Renal cortex interstitium (tissue), 11 donors: Measurements from ENCODE around the gene CGB5. TPM values are rescaled to one million over a fixed set of nuclear protein-coding genes. Genes with fewer than 3 reads are reported as not detected.
"Not testable (repeated sequence)": the region's sequence is repeated elsewhere in the genome, so short reads cannot be mapped to it uniquely, and the experiment has no call there.

Experiments used
- DNase-seq, 11 donors: peaks; one replicate each; pipeline ENCODE4 v3.0.0-alpha.2; 2013; ENCODE audit warnings: low read depth in 9 of 11, low spot score in 4 of 11; ENCODE audit errors: extremely low read depth in 1 of 11
- polyA plus RNA-seq, 3 donors: library from polyadenylated mRNA; unstranded; fragments of 120-200 nt; gene quantifications; one replicate each; pipeline ENCODE4 v1.2.1, GENCODE V29; 2013; ENCODE audit not compliant: insufficient read length in 3 of 3

The CGB5 gene
- polyA plus RNA-seq, 3 donors: 0.34 TPM; not detected in 2

DNA sequence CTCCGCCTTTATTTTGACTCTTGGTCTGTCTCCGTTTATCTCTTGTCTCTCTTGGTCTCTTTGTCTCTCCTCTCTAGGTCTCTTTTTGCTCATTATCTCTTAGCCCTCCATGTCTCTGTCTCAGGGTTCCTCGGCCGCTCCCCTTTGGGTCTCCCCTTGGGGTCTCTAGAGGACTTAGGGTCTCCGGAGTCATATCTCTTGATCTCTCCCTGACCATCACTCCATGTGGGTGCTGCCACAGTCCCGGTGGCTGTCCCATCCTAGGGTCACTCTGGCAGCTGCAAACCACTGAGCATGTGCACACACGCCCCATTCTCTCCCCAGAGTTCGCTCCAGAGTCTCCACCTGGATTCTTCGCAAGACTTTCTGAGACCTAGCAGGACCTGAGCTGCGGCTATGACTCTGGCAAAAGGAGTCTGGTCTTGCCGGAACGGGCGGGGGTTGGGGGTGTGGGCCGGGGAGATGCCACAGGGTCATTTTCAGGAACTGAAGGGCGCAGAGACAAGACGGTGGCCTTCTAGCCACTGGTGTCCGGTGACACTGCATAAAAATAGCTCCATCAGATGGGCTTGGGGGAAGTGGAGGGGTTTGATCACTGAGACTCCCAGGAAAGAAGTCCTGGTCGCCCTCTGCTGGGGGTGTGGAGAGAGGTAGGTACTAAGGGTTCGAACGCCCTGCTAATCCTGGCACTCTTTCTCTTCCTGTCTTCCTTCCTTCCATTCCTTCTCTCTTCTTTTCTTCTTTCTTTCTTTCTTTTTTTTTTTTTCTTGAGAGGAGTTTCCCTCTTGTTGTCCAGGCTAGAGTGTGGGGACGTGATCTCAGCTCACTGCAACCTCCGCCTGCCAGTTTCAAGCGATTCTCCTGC is 30.1 kb downstream of the CGB5 start:
- no peak for DNase-seq

DNA sequence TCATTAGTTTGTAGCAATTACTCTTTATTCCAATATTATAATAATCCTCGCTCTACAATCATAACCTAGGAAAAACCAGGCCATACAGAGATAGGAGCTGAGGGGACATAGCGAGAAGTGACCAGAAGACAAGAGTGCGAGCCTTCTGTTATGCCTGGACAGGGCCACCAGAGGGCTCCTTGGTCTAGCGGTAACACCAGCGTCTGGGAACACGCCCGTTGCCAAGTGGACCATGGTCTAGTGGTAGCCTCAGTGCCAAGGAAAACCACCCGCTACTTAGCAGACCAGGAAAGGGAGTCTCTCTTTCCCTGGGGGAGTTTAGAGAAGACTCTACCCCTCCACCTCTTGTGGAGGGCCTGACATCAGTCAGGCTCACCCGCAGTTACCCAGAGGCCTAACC is 31.2 kb downstream of the CGB5 start:
- DNase-seq: not testable (repeated sequence)

DNA sequence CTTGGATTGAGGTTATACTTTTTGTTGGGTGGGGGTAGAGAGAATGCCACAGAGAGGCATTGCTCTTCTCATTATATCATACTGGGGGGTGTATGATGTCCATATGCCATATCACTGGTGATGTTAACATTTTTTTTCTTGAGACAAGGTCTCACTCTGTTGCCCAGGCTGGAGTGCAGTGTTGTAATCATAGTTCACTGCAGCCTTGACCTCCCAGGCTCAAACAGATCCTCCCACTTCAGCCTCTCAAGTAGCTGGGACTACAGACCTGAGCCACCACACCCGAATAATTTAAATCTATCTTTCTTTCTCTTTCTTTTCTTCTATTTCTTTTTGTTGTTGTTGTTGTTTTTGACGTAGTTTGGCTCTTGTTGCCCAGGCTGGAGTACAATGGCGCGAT is 36.7 kb downstream of the CGB5 start:
- DNase-seq: no peak

DNA sequence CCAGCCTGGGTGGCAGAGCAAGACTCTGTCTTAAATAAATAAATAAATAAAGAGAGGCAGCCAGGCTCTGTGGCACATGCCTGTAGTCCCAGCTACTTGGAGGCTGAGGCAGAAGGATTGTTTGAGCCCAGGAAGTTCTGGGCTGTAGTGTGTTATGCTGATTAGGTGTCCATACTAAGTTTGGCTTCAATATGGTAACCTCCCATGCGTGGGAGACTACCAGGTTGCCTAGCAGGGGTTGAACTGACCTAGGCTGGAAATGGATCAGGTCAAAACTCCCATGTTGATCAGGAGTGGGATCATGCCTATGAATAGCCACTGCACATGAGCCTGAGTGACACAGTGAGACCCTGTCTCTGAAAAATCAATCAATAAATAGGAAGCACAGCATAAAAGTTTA is 37.6 kb downstream of the CGB5 start:
- DNase-seq: no peak

DNA sequence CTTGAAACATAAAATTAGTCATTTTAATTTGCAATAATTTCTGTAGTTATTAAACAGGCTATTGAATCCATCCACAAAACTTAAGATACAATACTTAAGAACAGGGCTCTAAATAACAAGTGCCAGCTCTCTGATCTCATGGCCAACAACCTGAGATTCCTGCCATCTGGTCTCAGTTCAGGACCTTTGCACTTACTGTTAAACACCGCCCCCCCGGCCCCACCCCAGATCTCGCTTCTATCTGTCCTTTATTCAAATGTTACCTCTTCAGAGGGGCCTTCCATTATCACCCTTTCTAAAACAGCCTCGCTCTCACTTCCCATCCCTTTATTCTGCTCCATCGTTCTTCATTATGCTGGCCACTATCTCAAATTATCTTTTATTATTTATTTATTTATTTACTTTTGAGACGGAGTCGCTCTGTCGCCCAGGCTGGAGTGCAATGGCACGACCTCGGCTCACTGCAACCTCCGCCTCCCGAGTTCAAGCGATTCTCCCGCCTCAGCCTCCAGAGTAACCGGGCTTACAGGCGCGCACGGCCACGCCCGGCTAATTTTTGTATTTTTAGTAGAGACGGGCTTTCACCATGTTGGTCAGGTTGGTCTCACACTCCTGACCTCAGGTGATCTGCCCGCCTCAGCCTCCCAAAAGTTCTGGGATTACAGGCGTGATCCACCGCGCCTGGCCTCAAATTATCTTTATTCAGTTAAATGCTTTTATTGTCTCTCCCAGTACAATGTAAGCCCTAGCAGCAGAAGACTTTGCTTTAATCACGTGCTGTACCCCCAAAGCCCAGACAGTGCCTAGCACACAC is 40.8 kb downstream of the CGB5 start:
- no peak for DNase-seq

DNA sequence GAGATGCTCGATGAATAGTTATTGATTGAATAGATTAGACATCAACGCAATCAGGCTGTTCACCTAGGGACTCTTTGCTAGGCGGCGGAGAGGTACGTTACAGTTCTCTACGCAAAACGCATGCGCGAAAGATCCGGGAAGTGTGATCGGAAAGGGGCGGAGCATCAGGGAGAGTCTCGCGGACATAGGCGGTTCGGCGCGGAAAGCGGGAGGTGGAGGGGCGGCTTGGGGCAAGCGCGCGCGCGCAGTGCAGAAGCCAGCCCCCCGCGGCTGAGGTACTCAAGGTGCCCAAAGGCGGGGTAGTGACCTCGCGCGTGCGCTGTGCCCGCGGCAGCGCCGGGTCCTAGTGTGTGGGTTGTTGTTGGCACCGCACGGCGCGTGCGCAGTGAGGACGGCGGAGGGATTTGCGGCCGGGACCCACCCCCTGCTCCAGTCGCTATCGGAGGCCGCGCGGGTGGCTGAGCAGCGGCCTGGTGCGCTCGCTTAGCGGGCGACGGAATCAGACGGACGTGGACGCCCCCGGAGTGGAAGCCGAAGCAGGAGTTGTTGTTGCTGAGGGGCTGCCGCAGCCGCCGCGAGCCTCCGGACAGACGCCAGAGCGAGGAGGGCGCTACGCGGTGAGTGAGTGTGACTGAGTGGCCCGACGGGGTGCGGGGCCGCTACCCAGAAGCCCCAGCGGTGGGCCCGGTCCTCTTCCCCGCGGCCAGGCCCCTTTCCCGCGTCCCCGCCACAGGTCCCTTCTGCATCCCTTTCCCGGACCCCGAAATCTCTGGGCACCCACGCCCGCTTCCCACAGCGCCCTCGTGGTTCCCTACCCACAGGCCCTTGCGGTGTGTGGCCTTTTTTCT is 41.6 kb downstream of the CGB5 start, which contains the start of gene SNRNP70:
Gene SNRNP70, plus strand, starts transcription at position 432 of the 848 bp plus-strand sequence. CDS start 964 bp downstream, outside the sequence.
- peak; percentile 96 to 100 (median 99) for DNase-seq

DNA sequence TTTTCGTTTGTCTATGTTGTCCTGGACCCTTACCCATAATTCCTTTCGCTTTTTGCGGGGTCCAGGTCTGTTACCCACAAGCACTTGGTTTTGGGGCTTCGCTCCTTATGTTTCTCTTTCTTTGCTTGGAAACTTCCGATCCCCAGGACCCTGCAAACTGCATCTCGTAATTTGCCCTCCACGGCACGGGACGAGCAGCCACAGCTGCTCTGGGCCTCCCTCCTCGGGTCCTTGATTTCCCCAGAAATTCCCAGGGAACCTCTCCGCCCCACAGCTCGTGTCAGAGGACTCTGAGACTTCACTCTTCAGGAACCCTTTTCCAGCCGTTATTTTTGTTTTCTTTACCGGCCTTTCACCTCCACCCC is 42.2 kb downstream of the CGB5 start:
- no peak for DNase-seq

DNA sequence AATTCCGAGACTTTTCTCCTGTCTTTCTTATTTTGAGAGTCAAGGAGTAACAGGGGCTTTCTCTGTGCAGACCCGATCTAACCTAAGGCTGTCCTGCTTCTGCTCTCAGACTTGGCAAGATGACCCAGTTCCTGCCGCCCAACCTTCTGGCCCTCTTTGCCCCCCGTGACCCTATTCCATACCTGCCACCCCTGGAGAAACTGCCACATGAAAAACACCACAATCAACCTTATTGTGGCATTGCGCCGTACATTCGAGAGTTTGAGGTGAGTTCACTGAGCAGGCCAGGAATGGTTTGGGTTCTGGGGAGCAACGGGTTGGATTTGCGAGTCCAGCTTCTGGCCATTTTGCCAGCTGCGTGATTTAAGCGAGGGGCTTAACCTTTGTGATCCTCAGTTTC is 42.6 kb downstream of the CGB5 start:
- DNase-seq: no peak

DNA sequence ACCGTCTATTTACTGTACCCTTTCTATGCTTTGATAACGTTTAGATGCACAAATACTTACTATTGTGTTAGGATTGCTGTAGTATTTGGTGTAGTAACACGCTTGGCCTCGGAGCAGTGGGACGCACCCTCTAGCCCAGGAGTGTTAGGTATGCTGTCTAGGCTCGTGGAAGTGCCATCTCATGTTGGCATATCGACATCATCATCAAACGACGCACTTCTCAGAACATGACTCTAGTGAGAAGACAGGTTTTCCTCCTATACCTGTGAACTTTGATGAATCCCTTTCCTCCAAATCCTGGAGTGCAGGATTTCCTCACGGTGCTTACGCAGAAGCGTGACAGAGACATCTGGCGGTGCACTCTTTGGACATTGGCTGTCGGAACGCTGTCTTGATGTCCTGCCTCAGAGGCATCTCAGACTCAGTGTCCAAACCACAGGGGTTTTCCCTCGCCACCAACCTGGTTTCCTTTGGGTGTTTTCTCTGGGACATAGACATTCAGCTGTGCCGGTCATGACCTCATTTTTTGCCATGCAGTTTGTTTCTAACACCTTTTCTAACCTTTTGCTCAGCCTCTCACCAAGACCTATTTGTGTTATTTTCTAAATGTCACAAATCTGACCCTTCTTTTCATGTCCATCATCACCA is 47.9 kb downstream of the CGB5 start:
- no peak for DNase-seq

DNA sequence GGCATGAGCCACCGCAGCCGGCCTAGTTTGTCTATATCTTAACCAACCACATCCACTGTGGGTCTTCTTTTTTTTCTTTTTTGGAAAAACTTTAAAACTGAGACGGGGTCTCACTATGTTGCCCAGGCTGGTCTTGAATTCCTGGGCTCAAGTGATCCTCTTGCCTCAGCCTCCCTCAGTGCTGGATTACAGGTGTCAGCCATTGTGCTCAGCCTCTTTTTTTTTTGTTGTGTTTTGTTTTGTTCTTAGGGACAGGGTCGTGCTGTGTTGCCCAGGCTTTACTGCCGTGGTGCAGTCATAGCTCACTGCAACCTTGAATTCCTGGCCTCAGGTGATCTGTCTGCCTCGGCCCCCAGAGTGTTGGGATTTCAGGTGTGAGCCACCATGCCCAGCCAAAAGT is 49.0 kb downstream of the CGB5 start:
- DNase-seq: no peak

Other genes with a start within 250 kb of the CGB5 start
- 10 to 100 TPM; 32.4 to 57.8 (median 44.8) TPM for gene BCAT2, start 232.8 kb upstream of the CGB5 start, polyA plus RNA-seq
- gene HSD17B14, start 207.4 kb upstream of the CGB5 start, polyA plus RNA-seq: 10 to 100 TPM; 23.7 to 37.1 (median 30.1) TPM
- 10 to 100 TPM; 20.6 to 29.6 (median 27.9) TPM for gene PLEKHA4, start 175.2 kb upstream of the CGB5 start, polyA plus RNA-seq
- 10 to 100 TPM; 35.1 to 45.2 (median 37.3) TPM for gene PPP1R15A, start 171.4 kb upstream of the CGB5 start, polyA plus RNA-seq
- 1 to 10 TPM in 2 of 3 donors, under 1 TPM in 1; 0.67 to 1.4 (median 1.3) TPM for gene TULP2, start 145.1 kb upstream of the CGB5 start, polyA plus RNA-seq
- gene NUCB1, start 143.5 kb upstream of the CGB5 start, polyA plus RNA-seq: 100 to 1,000 TPM; 231 to 319 (median 307) TPM
- 10 to 100 TPM in 1 of 3 donors, 1 to 10 TPM in 2; 6.5 to 10.7 (median 7.0) TPM for gene DHDH, start 110.1 kb upstream of the CGB5 start, polyA plus RNA-seq
- gene BAX, start 89.0 kb upstream of the CGB5 start, polyA plus RNA-seq: 10 to 100 TPM; 64.7 to 84.6 (median 73.4) TPM
- gene FTL, start 78.5 kb upstream of the CGB5 start, polyA plus RNA-seq: 1,000 to 10,000 TPM; 2,184 to 2,822 (median 2,594) TPM
- gene GYS1, start 50.5 kb upstream of the CGB5 start, polyA plus RNA-seq: 10 to 100 TPM; 40.6 to 55.4 (median 40.7) TPM
- 100 to 1,000 TPM in 1 of 3 donors, 10 to 100 TPM in 2; 77.9 to 106 (median 88.7) TPM for gene RUVBL2, start 50.0 kb upstream of the CGB5 start, polyA plus RNA-seq
- under 1 TPM in 1 of 3 donors, not detected in 2; 0.29 TPM for gene LHB, start 26.8 kb upstream of the CGB5 start, polyA plus RNA-seq
- gene CGB3, start 19.5 kb upstream of the CGB5 start, polyA plus RNA-seq: not detected
- not detected for gene CGB2, start 12.0 kb upstream of the CGB5 start, polyA plus RNA-seq
- not detected for gene CGB1, start 7.0 kb upstream of the CGB5 start, polyA plus RNA-seq
- not detected for gene CGB8, start 5.3 kb downstream of the CGB5 start, polyA plus RNA-seq
- 1 to 10 TPM; 1.2 to 1.6 (median 1.5) TPM for gene CGB7, start 13.9 kb downstream of the CGB5 start, polyA plus RNA-seq
- gene NTF4, start 21.0 kb downstream of the CGB5 start, polyA plus RNA-seq: 1 to 10 TPM; 3.4 to 4.3 (median 4.2) TPM
- gene KCNA7, start 28.9 kb downstream of the CGB5 start, polyA plus RNA-seq: under 1 TPM in 2 of 3 donors, not detected in 1; 0.06 to 0.09 TPM
- 100 to 1,000 TPM; 299 to 461 (median 336) TPM for gene SNRNP70, start 41.6 kb downstream of the CGB5 start, polyA plus RNA-seq
- 1 to 10 TPM; 6.8 to 8.7 (median 8.4) TPM for gene LIN7B, start 70.5 kb downstream of the CGB5 start, polyA plus RNA-seq
- gene C19orf73, start 75.3 kb downstream of the CGB5 start, polyA plus RNA-seq: under 1 TPM; 0.62 to 0.99 (median 0.97) TPM
- gene PPFIA3, start 75.7 kb downstream of the CGB5 start, polyA plus RNA-seq: 1 to 10 TPM; 4.7 to 8.4 (median 6.1) TPM
- 10 to 100 TPM; 29.2 to 38.1 (median 36.2) TPM for gene HRC, start 111.5 kb downstream of the CGB5 start, polyA plus RNA-seq
- gene TRPM4, start 113.9 kb downstream of the CGB5 start, polyA plus RNA-seq: 10 to 100 TPM; 29.3 to 51.3 (median 32.8) TPM